GM23338 (cell line): Measurements from ENCODE around the gene SKOR1. TPM values are rescaled to one million over a fixed set of nuclear protein-coding genes. Genes with fewer than 3 reads are reported as not detected.

Source experiments
- ATAC-seq: fragments of 200-7000 bp; cut with Tn5 transposase; 3 replicates; pipeline ENCODE4 v1.9.1; 2020
- DNase-seq: peaks from one replicate; pipeline ENCODE4 v3.0.0-alpha.2; 2015; ENCODE audit warnings: low spot score
- H2AFZ ChIP-seq: fragments of 200-600 bp; sonication (generic); 2 replicates; pipeline ENCODE4 v1.8.0; 2016; ENCODE audit warnings: antibody characterized with exemption, mild to moderate bottlenecking, moderate library complexity
- H3F3A ChIP-seq: fragments of 200-600 bp; sonication (generic); replicated peaks from 2 replicates; pipeline ENCODE4 v1.8.0; 2017; ENCODE audit warnings: antibody characterized with exemption, mixed run types, low read depth
- H3K27ac ChIP-seq: fragments of 200-600 bp; sonication (generic); 2 replicates; pipeline ENCODE4 v1.6.1; 2016; ENCODE audit warnings: low read depth
- H3K27me3 ChIP-seq: fragments of 200-600 bp; sonication (generic); 2 replicates; pipeline ENCODE4 v1.8.0; 2016; ENCODE audit warnings: mild to moderate bottlenecking, mixed run types, moderate library complexity; ENCODE audit not compliant: insufficient read depth
- H3K36me3 ChIP-seq: fragments of 200-600 bp; sonication (generic); 2 replicates; pipeline ENCODE4 v1.8.0; 2016; ENCODE audit warnings: mild to moderate bottlenecking; ENCODE audit not compliant: insufficient read depth
- H3K4me1 ChIP-seq: fragments of 200-600 bp; sonication (generic); 2 replicates; pipeline ENCODE4 v1.8.0; 2016; ENCODE audit warnings: mild to moderate bottlenecking, moderate library complexity; ENCODE audit not compliant: insufficient read depth
- H3K4me2 ChIP-seq: fragments of 200-600 bp; sonication (generic); 2 replicates; pipeline ENCODE4 v1.7.1; 2017; ENCODE audit warnings: mixed run types
- H3K4me3 ChIP-seq: fragments of 200-600 bp; sonication (generic); 2 replicates; pipeline ENCODE4 v1.6.1; 2016; ENCODE audit warnings: mixed run types
- H3K79me2 ChIP-seq: fragments of 200-600 bp; sonication (generic); replicated peaks from 2 replicates; pipeline ENCODE4 v1.8.0; 2017; ENCODE audit warnings: mild to moderate bottlenecking; ENCODE audit not compliant: insufficient read depth
- H3K9me2 ChIP-seq: fragments of 200-600 bp; sonication (generic); 2 replicates; pipeline ENCODE4 v1.8.0; 2017; ENCODE audit not compliant: insufficient read depth
- H4K20me1 ChIP-seq: fragments of 200-600 bp; sonication (generic); replicated peaks from 2 replicates; pipeline ENCODE4 v1.8.0; 2017; ENCODE audit warnings: mild to moderate bottlenecking; ENCODE audit not compliant: insufficient read depth
- H3K27ac Mint-ChIP-seq: 2 replicates; pipeline ENCODE4 v1.8.0; 2020; ENCODE audit warnings: inconsistent platforms, mild to moderate bottlenecking, moderate library complexity, mixed read lengths
- H3K27me3 Mint-ChIP-seq: 3 replicates; pipeline ENCODE4 v1.8.0; 2022; ENCODE audit warnings: low read depth, mild to moderate bottlenecking, moderate library complexity, mixed read lengths, inconsistent platforms; ENCODE audit not compliant: insufficient read depth, poor library complexity
- H3K36me3 Mint-ChIP-seq: 3 replicates; pipeline ENCODE4 v1.8.0; 2021; ENCODE audit warnings: low read depth, mild to moderate bottlenecking, inconsistent platforms, moderate library complexity, mixed read lengths
- H3K4me1 Mint-ChIP-seq: 3 replicates; pipeline ENCODE4 v1.8.0; 2020; ENCODE audit warnings: mild to moderate bottlenecking, inconsistent platforms, mixed read lengths
- H3K4me3 Mint-ChIP-seq: 3 replicates; pipeline ENCODE4 v1.8.0; 2021; ENCODE audit warnings: moderate library complexity, mild to moderate bottlenecking, inconsistent platforms, mixed read lengths
- H3K9me3 Mint-ChIP-seq: 3 replicates; pipeline ENCODE4 v1.8.0; 2020; ENCODE audit warnings: moderate library complexity, mild to moderate bottlenecking, inconsistent platforms, mixed read lengths
- CREB1 ChIP-seq: fragments of 250-450 bp; sonication (Bioruptor Pico); IDR thresholded peaks from 2 replicates; pipeline ENCODE4 v1.5.0; 2020; ENCODE audit warnings: low read depth, mild to moderate bottlenecking, moderate library complexity
- EZH2 ChIP-seq: fragments of 200-600 bp; sonication (generic); IDR thresholded peaks from one replicate; pipeline ENCODE4 v1.8.0; 2017; ENCODE audit warnings: antibody characterized with exemption, mild to moderate bottlenecking, low read depth; ENCODE audit not compliant: unreplicated experiment
- EZH2phosphoT487 ChIP-seq: fragments of 200-600 bp; sonication (generic); IDR thresholded peaks from one replicate; pipeline ENCODE4 v1.8.1; 2018; ENCODE audit warnings: antibody characterized with exemption; ENCODE audit not compliant: unreplicated experiment
- JUNB ChIP-seq: IDR thresholded peaks from one replicate; pipeline ENCODE4 v1.6.1; 2016; ENCODE audit warnings: antibody characterized with exemption; ENCODE audit not compliant: unreplicated experiment
- NANOG ChIP-seq: IDR thresholded peaks from 2 replicates; pipeline ENCODE4 v1.6.1; 2016; ENCODE audit warnings: antibody characterized with exemption, borderline replicate concordance
- POLR2AphosphoS5 ChIP-seq: IDR thresholded peaks from 2 replicates; pipeline ENCODE4 v1.6.1; 2016; ENCODE audit warnings: antibody characterized with exemption, low read depth
- STAT1 ChIP-seq: IDR thresholded peaks from one replicate; pipeline ENCODE4 v1.6.1; 2016; ENCODE audit warnings: antibody characterized with exemption; ENCODE audit not compliant: unreplicated experiment
- ZNF114 ChIP-seq: fragments of 250-450 bp; sonication (Bioruptor Pico); IDR thresholded peaks from 2 replicates; pipeline ENCODE4 v1.5.0; 2020; ENCODE audit warnings: mild to moderate bottlenecking, moderate library complexity
- ZNF331 ChIP-seq: fragments of 250-450 bp; sonication (Bioruptor Pico); IDR thresholded peaks from 2 replicates; pipeline ENCODE4 v1.5.0; 2020; ENCODE audit warnings: low read depth, mild to moderate bottlenecking, moderate library complexity
- polyA plus RNA-seq: library from polyadenylated mRNA; unstranded; fragments of >200 nt; fragmentation: Nextera tagmentation; extraction: Ambion mirVana; gene quantifications from 2 replicates; pipeline ENCODE4 v1.2.1, GENCODE V29; 2016
- total RNA-seq: library from RNA; depleted of rRNA; stranded (reverse); fragments of >200 nt; shearing (Covaris generic); gene quantifications from 2 replicates; pipeline ENCODE4 v1.2.3, GENCODE V29; 2014
- TF ChIP-seq, protein P1 (sequence below): fragments of 250-450 bp; sonication (Bioruptor Pico); IDR thresholded peaks from 2 replicates; pipeline ENCODE4 v1.5.0; 2020; ENCODE audit warnings: mild to moderate bottlenecking, moderate library complexity
- TF ChIP-seq, protein P2 (sequence below), 2 experiments: fragments of 200-600 bp in 1 of 2; sonication (generic) in 1 of 2; conservative IDR thresholded peaks; 2 replicates each; pipeline versions ENCODE4 v1.5.1 to v1.6.1; 2016 to 2017; ENCODE audit warnings: antibody characterized with exemption in 2 of 2, low read depth in 2 of 2, mild to moderate bottlenecking in 2 of 2, moderate library complexity in 1 of 2
- TF ChIP-seq, protein P3 (sequence below): IDR thresholded peaks from 2 replicates; pipeline ENCODE4 v1.6.1; 2016; ENCODE audit warnings: antibody characterized with exemption
- TF ChIP-seq, protein P4 (sequence below): IDR thresholded peaks from one replicate; pipeline ENCODE4 v1.6.1; 2018; ENCODE audit warnings: antibody characterized with exemption; ENCODE audit not compliant: unreplicated experiment

SKOR1 gene
- total and polyA plus RNA-seq, 2 experiments from 2014 or later = 0.17 TPM; not detected in 1

DNA sequence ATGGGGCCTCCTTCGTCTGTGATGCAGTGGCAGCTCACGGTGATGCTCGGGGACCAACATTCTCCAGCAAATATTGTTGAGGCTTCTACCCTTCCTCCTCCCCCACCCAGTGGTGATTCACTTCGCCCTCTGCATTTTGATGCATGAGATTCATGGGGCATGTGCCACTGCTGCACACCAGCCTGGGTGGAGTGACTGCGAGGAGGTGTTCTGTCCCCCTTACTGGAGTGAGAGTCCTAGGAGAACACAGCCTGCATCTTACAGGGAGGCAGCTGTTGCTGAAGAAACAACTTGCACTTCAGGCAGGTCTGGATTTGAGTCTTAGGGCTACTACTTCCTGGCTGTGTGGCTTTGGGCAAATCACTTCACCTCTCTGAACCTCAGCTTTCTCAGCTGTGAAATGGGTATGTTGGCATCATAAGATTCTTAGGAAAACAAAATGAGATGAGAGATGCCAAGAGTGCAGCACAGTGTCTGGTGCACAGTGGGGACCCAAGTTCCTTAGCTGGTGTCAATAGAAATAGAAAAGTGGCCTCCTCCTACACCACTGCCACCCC lies 10.2 kb upstream of the SKOR1 start:
- H3K4me1 Mint-ChIP-seq = peaks cover 20% of the 10 kb centered on the region
- Histone ChIP-seq H3K4me1 (peaks cover 9% of the 10 kb centered on the region), H3K4me2 (no peak overlapping the region), H3K27me3 (peaks cover 40% of the 10 kb centered on the region), H3K9me2 (peaks cover 3% of the 10 kb centered on the region), H3F3A (no peaks in the 10 kb centered on the region), H3K27ac (no peak overlapping the region), H3K79me2 (no peaks in the 10 kb centered on the region), H3K4me3 (no peak overlapping the region), H3K36me3 (no peaks in the 10 kb centered on the region), H2AFZ (no peak overlapping the region), H4K20me1 (no peaks in the 10 kb centered on the region)
- ATAC-seq (no peak), DNase-seq (no peak)
- H3K4me3 Mint-ChIP-seq = no peak overlapping the region
- peaks cover 50% of the 10 kb centered on the region for H3K27me3 Mint-ChIP-seq
- H3K36me3 Mint-ChIP-seq = peaks cover 10% of the 10 kb centered on the region; the same call in 1 of the 3 replicates
- TF ChIP-seq, protein P1, sequence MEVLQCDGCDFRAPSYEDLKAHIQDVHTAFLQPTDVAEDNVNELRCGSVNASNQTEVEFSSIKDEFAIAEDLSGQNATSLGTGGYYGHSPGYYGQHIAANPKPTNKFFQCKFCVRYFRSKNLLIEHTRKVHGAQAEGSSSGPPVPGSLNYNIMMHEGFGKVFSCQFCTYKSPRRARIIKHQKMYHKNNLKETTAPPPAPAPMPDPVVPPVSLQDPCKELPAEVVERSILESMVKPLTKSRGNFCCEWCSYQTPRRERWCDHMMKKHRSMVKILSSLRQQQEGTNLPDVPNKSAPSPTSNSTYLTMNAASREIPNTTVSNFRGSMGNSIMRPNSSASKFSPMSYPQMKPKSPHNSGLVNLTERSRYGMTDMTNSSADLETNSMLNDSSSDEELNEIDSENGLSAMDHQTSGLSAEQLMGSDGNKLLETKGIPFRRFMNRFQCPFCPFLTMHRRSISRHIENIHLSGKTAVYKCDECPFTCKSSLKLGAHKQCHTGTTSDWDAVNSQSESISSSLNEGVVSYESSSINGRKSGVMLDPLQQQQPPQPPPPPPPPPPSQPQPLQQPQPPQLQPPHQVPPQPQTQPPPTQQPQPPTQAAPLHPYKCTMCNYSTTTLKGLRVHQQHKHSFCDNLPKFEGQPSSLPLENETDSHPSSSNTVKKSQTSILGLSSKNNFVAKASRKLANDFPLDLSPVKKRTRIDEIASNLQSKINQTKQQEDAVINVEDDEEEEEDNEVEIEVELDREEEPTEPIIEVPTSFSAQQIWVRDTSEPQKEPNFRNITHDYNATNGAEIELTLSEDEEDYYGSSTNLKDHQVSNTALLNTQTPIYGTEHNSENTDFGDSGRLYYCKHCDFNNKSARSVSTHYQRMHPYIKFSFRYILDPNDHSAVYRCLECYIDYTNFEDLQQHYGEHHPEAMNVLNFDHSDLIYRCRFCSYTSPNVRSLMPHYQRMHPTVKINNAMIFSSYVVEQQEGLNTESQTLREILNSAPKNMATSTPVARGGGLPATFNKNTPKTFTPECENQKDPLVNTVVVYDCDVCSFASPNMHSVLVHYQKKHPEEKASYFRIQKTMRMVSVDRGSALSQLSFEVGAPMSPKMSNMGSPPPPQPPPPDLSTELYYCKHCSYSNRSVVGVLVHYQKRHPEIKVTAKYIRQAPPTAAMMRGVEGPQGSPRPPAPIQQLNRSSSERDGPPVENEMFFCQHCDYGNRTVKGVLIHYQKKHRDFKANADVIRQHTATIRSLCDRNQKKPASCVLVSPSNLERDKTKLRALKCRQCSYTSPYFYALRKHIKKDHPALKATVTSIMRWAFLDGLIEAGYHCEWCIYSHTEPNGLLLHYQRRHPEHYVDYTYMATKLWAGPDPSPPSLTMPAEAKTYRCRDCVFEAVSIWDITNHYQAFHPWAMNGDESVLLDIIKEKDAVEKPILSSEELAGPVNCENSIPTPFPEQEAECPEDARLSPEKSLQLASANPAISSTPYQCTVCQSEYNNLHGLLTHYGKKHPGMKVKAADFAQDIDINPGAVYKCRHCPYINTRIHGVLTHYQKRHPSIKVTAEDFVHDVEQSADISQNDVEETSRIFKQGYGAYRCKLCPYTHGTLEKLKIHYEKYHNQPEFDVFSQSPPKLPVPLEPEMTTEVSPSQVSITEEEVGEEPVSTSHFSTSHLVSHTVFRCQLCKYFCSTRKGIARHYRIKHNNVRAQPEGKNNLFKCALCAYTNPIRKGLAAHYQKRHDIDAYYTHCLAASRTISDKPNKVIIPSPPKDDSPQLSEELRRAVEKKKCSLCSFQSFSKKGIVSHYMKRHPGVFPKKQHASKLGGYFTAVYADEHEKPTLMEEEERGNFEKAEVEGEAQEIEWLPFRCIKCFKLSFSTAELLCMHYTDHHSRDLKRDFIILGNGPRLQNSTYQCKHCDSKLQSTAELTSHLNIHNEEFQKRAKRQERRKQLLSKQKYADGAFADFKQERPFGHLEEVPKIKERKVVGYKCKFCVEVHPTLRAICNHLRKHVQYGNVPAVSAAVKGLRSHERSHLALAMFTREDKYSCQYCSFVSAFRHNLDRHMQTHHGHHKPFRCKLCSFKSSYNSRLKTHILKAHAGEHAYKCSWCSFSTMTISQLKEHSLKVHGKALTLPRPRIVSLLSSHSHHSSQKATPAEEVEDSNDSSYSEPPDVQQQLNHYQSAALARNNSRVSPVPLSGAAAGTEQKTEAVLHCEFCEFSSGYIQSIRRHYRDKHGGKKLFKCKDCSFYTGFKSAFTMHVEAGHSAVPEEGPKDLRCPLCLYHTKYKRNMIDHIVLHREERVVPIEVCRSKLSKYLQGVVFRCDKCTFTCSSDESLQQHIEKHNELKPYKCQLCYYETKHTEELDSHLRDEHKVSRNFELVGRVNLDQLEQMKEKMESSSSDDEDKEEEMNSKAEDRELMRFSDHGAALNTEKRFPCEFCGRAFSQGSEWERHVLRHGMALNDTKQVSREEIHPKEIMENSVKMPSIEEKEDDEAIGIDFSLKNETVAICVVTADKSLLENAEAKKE (CRISPR knock-in tag) = no peak
- TF ChIP-seq NANOG (no peak), POLR2AphosphoS5 (no peak), EZH2phosphoT487 (no peak), ZNF114 (CRISPR knock-in tag) (no peak), STAT1 (no peak), CREB1 (CRISPR knock-in tag) (no peak), JUNB (no peak), EZH2 (no peak), ZNF331 (CRISPR knock-in tag) (no peak)
- TF ChIP-seq, protein P2, sequence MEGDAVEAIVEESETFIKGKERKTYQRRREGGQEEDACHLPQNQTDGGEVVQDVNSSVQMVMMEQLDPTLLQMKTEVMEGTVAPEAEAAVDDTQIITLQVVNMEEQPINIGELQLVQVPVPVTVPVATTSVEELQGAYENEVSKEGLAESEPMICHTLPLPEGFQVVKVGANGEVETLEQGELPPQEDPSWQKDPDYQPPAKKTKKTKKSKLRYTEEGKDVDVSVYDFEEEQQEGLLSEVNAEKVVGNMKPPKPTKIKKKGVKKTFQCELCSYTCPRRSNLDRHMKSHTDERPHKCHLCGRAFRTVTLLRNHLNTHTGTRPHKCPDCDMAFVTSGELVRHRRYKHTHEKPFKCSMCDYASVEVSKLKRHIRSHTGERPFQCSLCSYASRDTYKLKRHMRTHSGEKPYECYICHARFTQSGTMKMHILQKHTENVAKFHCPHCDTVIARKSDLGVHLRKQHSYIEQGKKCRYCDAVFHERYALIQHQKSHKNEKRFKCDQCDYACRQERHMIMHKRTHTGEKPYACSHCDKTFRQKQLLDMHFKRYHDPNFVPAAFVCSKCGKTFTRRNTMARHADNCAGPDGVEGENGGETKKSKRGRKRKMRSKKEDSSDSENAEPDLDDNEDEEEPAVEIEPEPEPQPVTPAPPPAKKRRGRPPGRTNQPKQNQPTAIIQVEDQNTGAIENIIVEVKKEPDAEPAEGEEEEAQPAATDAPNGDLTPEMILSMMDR (conservative IDR thresholded peaks at IDR 0.05; ENCODE audit: low read depth in 2 of 2) = no peak
- TF ChIP-seq, protein P3, sequence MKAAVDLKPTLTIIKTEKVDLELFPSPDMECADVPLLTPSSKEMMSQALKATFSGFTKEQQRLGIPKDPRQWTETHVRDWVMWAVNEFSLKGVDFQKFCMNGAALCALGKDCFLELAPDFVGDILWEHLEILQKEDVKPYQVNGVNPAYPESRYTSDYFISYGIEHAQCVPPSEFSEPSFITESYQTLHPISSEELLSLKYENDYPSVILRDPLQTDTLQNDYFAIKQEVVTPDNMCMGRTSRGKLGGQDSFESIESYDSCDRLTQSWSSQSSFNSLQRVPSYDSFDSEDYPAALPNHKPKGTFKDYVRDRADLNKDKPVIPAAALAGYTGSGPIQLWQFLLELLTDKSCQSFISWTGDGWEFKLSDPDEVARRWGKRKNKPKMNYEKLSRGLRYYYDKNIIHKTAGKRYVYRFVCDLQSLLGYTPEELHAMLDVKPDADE = no peak
- TF ChIP-seq, protein P4, sequence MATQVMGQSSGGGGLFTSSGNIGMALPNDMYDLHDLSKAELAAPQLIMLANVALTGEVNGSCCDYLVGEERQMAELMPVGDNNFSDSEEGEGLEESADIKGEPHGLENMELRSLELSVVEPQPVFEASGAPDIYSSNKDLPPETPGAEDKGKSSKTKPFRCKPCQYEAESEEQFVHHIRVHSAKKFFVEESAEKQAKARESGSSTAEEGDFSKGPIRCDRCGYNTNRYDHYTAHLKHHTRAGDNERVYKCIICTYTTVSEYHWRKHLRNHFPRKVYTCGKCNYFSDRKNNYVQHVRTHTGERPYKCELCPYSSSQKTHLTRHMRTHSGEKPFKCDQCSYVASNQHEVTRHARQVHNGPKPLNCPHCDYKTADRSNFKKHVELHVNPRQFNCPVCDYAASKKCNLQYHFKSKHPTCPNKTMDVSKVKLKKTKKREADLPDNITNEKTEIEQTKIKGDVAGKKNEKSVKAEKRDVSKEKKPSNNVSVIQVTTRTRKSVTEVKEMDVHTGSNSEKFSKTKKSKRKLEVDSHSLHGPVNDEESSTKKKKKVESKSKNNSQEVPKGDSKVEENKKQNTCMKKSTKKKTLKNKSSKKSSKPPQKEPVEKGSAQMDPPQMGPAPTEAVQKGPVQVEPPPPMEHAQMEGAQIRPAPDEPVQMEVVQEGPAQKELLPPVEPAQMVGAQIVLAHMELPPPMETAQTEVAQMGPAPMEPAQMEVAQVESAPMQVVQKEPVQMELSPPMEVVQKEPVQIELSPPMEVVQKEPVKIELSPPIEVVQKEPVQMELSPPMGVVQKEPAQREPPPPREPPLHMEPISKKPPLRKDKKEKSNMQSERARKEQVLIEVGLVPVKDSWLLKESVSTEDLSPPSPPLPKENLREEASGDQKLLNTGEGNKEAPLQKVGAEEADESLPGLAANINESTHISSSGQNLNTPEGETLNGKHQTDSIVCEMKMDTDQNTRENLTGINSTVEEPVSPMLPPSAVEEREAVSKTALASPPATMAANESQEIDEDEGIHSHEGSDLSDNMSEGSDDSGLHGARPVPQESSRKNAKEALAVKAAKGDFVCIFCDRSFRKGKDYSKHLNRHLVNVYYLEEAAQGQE = no peak
- no peak overlapping the region for H3K27ac Mint-ChIP-seq
- peaks cover 8% of the 10 kb centered on the region; the same call in 2 of the 3 replicates for H3K9me3 Mint-ChIP-seq
